TTC549 (cell line): Measurements from ENCODE around the gene DAZAP1.
"Not testable (repeated sequence)": the region's sequence is repeated elsewhere in the genome, so short reads cannot be mapped to it uniquely, and the experiment has no call there.

ENCODE experiments used
- FAIRE-seq: peaks from 2 replicates; lab custom pipeline; 2012; peaks lifted over from hg19 to GRCh38; lab: Jason Lieb, UNC

The DAZAP1 gene

DNA sequence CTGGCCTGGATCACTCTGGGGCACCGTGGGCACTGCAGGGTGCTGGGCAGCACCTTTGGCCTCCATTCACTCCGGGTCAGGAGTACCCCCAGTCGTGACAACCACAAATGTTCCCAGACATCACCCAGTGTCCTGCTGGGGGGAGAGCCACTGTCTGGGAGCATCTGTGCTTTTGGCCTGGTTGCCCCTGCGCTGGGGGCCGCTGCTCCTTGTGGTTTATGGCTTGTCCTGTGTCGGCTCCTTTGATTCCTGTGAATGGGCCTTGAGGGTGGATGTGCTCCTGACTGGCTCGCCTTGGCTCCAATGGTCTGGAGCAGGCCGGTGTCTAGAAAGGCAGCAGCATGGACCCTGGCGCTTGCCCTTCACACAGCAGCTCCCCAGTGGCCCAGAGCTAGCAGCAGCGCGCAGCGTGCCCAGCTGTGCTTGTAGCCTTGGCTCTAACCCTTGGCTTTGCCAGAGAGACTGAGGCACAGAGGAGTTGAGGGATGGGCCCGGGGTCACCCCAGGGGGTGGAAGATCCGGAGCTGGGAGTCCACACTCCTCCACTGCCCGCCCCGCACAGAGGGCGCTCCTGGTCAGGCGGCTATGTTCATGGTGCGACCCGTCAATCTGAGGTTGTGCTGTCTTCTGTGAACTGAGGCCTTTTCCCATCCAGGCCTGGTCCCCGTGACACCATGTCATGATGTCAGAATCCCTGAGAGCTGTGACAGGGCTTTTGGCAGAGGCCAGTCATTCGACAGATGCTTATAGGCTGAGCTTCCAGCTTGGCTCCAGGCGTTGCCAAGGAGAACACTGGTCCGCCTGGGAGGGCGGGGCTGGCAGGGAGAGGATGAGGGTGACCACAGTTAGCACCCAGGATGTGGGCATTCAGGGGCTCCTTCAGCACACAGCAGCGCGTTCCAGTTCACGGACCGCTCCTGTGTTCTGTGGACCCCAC, 4.1 kb downstream of the DAZAP1 start:
- no peak for FAIRE-seq

DNA sequence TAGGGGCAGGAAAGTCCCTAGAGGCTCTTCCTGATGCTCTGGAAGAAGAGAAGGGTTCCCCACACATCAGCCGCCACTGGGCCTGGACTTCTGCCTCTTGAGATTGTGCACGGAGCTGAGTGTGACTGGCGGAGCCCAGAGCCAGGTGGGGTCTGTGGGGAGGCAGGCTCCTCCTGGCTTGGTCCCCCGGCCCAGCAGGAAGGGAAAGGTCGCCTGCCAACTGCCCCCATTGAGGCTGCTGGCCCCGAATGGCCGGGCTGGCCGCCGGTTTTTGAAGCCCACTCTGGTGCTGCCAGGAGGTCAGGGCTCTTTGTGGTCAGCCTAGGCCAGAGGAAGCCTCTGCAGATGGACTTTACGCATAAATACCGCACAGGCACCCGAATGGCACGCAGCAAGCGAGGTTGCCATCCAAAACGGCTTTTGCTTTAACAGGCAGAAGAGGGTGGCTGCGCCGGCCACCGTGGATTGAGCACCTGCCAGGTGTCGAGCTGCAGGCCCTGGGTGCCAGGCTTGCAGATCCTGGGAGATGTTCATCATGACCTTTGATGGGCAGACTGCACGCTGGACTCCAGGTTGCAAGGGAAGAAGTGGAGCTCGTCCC, 5.0 kb downstream of the DAZAP1 start:
- FAIRE-seq = no peak

DNA sequence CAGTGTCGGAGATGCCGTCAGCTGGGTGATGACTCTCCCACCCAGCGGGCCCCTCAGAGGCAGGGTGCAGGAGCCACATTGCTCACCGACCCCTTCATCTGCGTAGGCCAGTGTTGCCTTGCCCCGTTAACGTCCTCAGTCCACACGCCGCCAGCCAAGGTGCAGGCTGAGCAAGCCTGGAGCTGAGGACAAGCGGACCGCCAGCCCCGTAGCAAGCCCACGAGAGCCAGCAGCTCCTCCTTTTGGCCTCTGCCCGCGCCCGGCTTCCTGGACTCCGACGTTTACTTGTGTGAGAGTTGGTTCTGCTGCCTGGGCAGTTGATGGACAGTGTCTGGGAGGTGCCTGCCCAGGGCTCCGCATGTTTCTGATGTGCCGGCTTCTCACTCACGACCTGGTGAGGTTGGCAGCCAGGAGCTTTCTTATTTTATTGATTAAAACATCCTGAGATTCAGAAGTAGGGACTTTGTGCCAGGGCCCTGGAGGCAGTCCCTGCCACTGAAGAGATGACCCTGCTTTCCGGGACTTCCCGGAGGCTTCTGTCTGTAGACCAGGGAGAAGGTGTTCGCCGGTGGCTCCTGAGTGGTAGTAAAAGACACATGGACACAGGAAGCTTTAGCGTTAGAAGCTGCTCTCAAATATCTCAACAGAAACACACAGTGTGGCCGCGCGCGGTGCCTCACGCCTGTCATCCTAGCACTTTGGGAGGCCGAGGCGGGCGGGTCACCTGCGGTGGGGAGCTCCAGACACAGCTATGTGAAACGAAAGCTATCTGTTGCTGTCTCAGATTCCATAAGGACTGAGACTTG, 5.8 kb downstream of the DAZAP1 start:
- FAIRE-seq = no peak

DNA sequence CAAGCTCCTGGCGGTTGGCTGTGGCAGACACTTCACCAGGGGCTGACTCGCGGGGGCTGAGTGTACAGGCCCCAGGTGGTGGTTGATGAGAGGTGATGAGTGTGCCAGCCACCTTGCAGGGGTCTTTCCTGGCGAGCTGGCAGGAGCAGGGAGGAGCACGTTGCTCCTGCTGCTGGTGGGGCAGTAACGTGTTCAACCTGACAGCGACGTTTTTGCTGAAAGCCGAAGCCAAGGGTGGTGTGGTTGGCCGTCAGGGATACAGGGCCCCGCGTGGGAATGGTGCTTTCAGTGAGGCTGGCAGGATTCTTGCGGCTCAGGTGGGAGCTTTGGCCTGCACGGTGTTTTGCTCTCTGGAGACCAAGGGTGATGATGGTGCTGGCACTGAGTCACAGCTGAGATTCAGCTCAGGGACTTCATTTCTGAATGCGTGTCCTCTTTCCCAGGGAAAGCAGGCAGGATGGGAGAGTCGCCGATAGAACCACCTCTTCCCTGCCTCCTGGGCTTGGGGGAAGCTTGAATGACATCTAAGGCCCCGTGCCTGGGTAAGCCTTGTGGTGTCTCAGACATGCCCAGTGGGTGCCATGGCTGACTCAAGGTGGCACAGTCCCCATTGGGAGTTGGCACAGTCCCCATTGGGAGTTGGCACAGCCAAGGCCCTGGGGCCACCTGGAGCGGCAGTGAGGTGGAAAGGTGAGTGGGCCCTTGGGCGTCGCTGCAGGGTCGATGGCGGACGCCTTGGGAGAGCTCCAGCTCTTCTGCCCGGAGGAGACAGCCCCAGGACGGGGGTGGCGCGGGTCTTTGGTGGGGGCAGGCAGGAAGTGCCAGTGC, 8.8 kb downstream of the DAZAP1 start:
- no peak for FAIRE-seq

DNA sequence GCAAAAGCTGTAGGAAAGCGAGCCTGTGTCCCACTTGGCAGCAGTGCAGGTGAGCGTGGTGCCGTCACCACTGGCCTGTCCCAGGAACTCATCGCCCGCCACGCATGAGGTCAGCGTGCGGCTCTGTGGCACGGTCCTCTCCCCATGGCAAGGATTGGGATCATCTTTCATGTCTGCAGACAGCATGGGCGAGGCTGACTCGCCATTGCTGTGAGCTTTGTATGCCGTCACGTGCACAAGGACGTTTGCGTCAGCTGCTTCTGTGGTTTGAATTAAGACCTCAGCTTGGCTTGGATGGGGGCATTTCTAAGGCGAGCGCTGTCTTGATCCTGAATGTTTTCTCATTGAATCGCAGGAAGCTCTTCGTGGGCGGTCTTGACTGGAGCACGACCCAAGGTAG, 9.8 kb downstream of the DAZAP1 start:
- no peak for FAIRE-seq

DNA sequence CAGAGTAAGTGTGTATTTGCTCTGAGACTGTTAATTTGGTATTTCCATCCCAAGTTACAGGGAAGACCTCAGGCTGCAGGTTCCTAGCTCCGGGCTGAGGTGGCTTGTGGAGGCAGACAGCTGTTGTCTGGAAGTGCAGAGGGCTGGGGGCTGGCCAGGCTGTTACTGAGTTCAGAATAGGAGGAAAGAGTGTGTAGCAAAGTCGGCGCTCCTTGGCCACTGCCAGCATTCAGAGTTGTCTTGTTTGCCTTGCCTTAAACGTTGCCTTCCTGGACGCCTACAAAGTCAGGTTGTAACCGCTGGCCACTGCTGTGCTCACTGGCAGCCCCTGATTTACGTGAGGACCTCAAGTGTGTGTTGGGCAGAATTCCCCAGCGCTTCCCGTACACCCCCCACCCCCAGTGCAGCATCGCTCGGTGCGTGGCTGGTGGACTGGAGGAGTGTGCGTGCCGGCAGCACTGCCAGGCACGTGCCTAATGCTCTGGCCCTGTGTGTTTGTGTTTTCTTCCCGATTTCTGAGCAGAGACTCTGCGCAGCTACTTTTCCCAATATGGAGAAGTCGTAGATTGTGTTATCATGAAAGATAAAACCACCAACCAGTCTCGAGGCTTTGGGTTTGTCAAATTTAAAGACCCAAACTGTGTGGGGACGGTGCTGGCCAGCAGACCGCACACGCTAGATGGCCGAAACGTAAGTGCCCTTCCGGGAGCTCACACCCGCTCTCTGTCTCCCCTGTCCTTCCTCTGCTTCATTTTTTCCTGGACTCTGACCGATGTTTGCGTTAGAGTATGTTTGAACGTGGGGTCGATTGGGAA, 10.5 kb downstream of the DAZAP1 start:
- no peak for FAIRE-seq

DNA sequence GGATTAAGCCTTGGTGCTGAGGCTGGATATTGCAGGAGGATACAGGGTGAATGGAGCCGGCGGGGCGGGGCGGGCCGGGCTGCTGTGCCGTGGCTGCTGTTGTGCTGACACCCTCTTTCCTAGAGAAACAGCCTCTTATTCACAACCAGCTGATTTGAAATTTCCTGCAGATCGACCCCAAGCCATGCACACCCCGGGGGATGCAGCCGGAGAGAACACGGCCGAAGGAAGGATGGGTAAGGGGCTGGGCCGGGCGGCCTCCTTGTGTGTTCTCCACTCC, 11.1 kb downstream of the DAZAP1 start:
- no peak for FAIRE-seq

DNA sequence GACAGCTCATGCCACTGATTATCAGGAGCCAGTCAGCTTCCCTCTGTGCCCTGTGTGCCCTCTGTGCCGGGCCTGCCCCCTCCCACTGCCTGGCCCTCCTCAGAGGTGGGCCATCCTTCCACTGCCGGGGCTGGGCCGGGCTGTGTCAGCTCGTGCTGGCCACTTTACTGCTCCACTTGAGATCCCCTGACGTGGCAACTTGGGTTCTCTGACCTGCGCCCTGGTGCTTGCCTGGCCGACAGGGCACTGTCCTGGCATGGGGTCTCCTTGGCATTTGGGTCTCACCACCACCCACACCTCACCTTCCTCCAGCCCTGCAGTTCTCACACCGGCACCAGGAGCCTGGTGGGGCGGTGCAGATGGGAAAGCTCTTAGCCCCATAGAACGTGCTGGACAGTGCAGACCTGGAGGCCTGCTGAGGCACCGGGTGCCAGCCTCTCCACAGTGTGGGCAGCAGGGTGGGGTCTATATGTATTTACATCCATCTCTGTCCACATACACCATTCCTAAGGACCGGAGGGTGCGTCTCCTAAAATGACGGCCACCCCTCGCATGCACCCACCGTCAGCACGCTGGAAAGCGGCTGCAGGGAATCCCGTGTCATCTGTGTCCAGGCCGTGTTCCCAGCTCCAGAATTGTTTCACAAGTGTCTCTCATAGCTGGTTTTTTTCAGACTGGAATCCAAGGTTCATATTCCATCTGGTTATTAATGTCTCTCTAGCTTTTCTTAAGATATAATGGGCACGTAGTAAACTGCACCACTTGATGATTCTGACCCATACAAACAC, 11.8 kb downstream of the DAZAP1 start:
- no peak for FAIRE-seq

DNA sequence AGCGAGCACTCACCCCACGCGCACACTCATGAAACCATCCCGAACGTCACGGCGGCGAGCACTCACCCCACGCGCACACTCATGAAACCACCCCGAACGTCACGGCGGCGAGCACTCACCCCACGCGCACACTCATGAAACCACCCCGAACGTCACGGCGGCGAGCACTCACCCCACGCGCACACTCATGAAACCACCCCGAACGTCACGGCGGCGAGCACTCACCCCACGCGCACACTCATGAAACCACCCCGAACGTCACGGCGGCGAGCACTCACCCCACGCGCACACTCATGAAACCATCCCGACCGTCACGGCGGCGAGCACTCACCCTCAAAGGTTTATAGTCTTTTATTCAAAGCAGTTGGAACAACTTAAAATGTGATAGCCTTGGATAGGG, 12.7 kb downstream of the DAZAP1 start:
- FAIRE-seq = not testable (repeated sequence)

DNA sequence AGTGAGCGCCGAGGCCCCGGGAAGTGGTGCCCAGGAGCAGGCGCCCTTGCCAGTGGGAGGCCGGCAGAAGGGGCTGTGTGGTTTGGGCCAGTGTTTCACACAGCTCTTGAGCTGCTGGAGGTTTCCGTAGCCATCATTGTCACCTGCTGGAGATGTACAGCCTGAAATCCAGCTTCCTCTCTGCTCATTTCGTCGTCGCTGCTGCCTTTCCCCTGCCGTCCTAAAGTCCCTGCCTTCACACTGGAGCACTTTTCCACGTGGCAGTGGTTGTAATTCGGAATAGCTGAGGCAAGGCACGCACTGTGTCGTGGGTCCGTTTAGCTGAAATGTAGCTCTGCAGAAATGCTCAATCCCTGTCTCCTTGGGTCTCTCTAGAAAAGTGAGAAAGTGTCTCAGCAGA, 13.2 kb downstream of the DAZAP1 start:
- no peak for FAIRE-seq

DNA sequence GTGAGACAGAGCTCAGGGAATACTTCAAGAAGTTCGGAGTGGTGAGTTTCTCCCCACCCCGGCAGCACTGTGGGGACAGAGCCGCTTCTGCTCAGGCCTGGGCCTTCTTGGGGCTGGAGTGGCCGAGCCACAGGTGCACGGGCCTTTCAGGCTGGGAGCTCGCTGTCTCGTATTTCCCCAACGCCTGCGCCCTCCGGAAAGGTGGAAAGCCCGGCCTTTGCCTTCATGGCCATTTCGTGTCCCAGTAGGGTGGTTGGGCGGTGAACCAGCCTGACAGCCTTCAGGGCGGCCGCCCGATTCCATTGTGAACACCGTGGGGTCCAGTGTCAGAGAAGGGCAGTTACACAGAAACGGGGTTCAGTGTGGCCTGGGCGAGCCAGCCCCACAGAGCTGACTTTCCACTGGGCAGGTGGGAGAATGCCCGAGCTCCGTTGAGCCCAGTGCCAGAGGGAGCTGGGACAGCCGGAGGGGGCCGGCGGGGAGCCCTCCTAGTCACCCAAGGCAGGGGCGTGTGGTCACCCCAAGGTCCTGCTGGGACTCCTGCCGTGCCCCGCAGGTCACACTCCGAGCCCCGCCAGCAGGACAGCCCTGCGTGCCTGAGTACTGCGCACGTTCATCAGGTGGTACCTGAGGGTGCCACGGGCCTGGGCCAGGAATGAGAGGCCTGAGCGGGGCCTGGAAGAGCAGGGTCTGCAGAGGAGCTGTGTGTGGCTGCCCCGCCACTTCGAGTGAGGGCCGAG, 14.0 kb downstream of the DAZAP1 start:
- FAIRE-seq = no peak

DNA sequence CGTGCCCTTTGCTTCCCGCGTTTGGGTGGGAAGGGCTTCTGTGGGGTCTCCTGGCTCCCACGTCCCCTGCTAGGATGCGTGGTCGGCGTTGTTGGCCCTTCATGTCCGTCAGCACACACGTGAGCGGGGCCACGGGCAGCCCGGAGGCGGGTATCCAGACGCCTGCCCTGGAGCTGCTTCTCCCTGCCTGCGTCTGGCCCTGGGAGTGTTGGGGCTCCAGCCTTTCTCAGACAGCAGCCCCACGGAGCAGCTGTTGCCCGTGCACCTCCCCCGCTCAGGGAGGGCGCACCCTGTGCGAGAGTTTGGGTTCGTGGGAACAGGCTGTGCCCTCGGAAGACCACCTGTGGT, 14.5 kb downstream of the DAZAP1 start:
- no peak for FAIRE-seq

DNA sequence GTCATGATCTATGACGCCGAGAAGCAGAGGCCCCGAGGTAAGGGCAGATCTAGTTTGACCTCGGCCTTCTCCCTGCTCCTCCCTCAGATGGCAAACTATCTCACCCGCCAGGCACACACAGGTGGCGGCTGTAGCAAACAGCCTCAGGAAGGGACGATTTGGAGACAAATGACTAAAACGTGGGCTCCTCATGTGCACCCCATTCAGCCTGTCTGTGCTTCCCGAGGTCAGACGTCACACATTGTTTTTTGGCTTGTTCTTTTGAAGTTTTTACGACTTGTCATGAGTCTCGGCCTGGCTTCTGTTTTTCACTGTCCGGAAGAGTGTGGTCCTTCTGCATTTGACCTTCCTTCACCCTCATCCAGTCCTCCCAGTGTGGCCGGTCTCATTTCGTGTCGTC, 15.0 kb downstream of the DAZAP1 start:
- FAIRE-seq = no peak

DNA sequence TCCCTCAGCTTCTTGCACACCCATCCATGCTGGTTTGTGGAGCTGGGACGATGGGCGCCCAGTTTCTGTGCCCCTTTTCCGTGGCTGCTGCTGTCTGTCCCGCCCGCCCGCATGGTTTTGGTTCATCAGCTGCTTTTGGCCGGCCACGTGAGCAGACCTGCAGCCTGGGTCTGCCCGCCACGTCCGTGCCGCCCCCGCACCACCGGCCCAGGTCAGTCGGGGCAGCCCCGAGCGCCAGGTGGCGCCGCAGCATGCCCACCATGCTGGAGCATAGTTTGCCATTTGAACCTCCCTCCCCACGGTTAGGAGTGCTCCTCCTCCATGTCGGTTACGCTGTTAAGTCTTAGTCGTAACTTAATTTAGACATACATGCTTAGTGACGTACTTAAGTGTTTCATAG, 15.6 kb downstream of the DAZAP1 start:
- no peak for FAIRE-seq

DNA sequence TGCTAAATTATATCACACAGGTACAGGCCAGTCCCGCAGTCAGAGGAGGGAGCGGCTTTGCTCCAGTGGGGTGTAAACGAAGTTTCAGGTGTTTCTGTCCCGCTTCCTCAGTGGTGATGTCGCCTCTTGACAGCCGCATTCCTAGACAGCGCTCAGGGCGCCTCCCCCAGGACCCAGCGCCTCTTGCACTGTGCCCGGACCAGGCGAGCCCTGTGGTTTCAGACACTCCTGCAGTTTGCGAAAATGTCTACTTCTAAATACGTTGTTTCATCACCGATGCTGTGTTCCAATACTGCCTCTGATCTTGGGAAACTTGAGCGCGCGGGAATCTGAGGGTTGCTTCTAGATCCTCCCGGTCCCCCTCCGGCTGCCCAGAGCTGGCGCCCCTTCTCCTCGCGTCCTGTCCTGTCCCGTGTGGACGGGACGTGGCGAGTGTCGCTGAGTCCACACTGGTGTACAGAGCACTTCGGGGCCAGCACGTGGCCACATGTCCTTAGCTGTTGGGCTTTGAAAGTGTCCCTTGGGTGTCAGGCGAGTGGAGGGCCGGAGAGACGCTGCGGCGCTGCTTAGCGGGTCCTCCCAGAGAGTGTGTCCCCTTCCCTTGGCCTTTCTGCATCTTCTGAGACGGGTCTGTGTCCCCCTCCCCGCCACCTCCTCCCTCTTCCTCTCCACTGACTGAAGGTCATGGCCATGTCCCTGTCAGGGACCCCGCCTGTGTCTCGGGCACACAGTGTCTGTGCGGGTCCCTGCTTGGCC, 16.2 kb downstream of the DAZAP1 start:
- FAIRE-seq = no peak

DNA sequence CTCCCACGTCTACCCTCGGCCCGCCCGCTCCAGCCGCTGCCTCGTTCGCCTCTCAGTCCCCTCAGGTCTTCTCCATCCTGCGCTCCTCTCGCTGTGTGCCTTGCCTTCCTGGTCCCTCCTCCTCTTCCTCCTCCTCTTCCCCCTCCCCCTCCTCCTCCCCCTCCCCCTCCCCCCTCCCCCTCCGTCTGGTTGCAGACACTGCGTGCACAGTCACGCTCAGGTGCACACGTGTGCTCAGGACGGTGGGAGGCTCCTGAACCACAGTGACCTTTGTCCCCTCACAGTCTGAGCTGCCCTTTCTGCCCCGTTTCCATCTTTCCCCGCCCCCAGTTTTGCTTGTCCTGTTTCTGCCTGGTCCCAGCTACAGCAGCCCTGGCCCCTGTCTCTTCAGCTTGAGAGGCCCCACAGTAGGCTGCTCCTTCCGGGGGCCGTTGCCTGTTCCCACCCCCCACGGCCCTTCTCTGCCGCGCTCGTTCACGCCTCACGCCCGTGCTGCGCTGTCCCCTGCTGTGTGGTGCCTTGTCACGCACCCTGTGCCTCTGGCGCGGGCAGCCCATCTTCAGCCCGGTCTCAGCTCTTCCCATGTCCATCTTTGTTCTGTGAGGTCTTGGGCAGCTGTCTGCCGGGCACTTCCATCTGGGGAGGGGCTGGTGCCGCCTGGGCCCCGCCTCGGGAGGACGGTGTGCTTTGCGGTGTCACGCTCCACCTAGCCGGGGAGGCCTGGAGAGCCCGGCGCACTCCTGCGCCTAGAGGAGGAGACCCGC, 17.0 kb downstream of the DAZAP1 start:
- no peak for FAIRE-seq

DNA sequence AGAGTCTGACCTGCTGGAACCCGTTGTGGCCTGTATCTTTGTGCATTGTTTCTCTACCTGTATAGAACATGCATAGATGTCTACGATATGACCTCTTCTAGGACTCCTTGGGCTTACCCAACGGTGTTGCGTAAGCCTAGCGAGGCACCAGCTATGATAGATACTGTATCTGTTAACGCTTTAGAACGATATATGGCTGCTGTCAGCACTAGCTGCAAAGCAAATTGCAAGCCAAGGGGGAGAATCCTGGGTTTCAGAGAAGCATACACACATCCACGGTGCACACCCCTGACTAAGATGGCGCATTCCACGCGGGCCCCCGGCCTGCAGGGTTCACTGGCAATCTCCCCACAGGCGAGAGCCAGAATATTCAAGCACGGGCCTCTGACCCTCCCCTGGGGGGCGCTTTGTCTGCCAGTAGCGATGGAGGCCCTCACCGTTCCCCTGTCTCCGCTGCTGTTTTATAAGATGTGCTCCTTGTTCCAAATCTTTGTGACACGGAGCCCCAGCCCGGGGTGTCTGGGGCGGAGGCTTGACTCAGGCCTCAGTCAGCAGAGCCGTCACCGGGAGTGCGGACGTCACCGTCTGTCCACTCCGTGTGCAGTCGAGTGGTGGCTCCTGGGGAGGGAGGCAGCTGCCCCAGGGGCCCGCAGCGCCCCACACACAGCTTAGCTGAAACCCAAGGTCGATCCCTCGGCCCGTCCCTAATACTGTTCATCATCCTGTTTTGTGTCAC, 17.9 kb downstream of the DAZAP1 start:
- no peak for FAIRE-seq

DNA sequence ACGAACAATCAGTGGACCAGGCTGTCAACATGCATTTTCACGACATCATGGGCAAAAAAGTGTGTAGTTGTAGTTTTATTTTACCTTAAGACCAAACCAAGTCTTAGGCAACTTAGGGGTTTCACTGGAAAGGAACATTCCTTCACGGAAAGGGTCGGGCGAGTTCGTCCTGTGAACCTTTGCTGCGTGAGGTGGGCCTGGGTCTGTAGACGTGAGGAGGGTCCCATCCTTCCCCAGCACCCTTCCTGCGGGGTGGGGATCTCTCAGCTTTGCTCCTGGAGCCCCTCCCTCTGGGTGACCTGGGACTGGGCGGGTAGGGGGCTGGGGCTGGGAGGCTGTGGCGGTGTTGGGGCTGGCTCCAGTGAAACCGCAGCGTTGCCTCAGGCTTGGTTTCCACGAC, 18.5 kb downstream of the DAZAP1 start:
- no peak for FAIRE-seq
